ENCODE measurements around the gene STRA8. TPM values are rescaled to one million over a fixed set of nuclear protein-coding genes. Genes with fewer than 3 reads are reported as not detected.

STRA8 gene
- total RNA-seq, 1 experiment from 2014 or later, result not detected

DNA sequence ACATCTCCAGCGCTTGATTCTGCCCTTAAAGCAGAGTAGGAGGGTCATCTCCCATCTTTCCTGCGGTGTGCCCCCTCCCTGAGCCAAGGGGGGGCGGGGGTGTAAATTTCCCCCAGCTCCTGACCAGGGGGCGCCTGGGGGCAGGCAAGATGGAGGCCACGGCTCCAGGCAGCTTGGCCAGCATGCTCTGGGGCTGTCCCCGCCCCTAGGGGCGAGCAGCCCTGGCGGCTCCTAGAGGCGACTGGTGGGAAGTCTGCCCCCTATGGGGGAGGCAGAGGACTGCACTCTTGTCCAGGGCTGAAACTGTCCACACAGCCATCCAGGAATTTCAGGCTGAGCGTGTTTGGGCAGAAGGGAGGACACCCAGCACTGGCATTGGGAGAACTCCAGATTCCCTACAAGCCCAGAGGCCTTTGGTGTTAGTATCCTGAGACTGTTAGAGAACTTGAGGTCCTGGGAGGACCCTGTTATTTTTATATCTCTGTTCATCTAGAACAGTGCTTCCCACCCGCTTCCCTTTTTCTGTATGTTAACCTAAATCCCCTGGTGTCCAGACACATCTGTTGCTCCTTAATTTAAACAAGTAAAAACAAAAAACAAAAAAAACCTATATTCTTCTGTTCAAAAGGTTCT is 4.6 kb downstream of the STRA8 start:
- H3K4me2 ChIP-seq (ENCODE audit: insufficient read depth, insufficient read length, low read length), result no peak overlapping the region
- DNase-seq, result peak; percentile 66
- WGBS (ENCODE audit: extremely low coverage, insufficient read length, low lambda C conversion rate), result no CpG with 5 or more reads among the region's 11 CpGs

More for the DNA sequence above, 4.6 kb downstream of the STRA8 start:
- Histone ChIP-seq H3K23me2 (ENCODE audit: insufficient read length, low read depth, low read length, poor library complexity, severe bottlenecking) (no peaks in the 10 kb centered on the region), H3K79me1 (ENCODE audit: insufficient read depth, low read depth, low read length, poor library complexity, severe bottlenecking) (no peaks in the 10 kb centered on the region), H3K18ac (ENCODE audit: insufficient read length, low read depth, low read length) (no peak overlapping the region), H4K5ac (ENCODE audit: insufficient read length, low read depth, low read length) (no peak overlapping the region), H2BK20ac (ENCODE audit: low read depth, low read length, poor library complexity, severe bottlenecking) (no peak overlapping the region), H4K20me1 (ENCODE audit: control insufficient read depth, insufficient read depth, insufficient read length) (no peaks in the 10 kb centered on the region), H3T11ph (ENCODE audit: low read length) (no peak overlapping the region), H4K91ac (ENCODE audit: insufficient read length, low read depth, low read length) (no peak overlapping the region), H3K14ac (ENCODE audit: insufficient read depth, low read length) (no peak overlapping the region), H3K27ac (ENCODE audit: insufficient read length, low read depth, low read length) (no peak overlapping the region), H2BK15ac (ENCODE audit: low read depth, low read length) (no peak overlapping the region), H4K8ac (replicated peaks; ENCODE audit: insufficient read length, low read depth, low read length) (no peak overlapping the region), H3K56ac (ENCODE audit: insufficient read length, low read depth, low read length) (no peak overlapping the region), H3K79me2 (ENCODE audit: insufficient read depth, low read length) (no peaks in the 10 kb centered on the region), H3K4ac (ENCODE audit: low read depth, low read length) (no peak overlapping the region), H3K27me3 (ENCODE audit: insufficient read depth, low read length) (no peaks in the 10 kb centered on the region), H3K23ac (ENCODE audit: insufficient read length, low read depth, low read length) (no peak overlapping the region), H2BK12ac (ENCODE audit: insufficient read length, low read depth, low read length) (no peak overlapping the region), H3K9ac (ENCODE audit: extremely low read depth, insufficient read length, low read length) (no peak overlapping the region), H3K9me3 (ENCODE audit: control insufficient read depth, low read depth, low read length) (no peaks in the 10 kb centered on the region), H2BK120ac (ENCODE audit: low read depth, low read length, poor library complexity, severe bottlenecking) (no peak overlapping the region), H2AFZ (ENCODE audit: low read length) (no peak overlapping the region), H2AK5ac (ENCODE audit: insufficient read length, low read length) (no peak overlapping the region), H2BK5ac (ENCODE audit: insufficient read length, low read length) (no peak overlapping the region), H3K4me1 (ENCODE audit: insufficient read depth, low read length) (0 out of 2 replicates have a peak, but pooled peaks cover 5% of the 10 kb centered on the region)
- H3K4me3 Mint-ChIP-seq, result no peak overlapping the region
- H3K9me3 Mint-ChIP-seq, result no peaks in the 10 kb centered on the region
- H3K4me1 Mint-ChIP-seq, result peaks cover 19 to 21% of the 10 kb centered on the region in 2 experiments
- no peaks in the 10 kb centered on the region for H3K36me3 Mint-ChIP-seq (ENCODE audit: insufficient read depth in 1 of 3, low read depth in 3 of 3)
- TF ChIP-seq, protein P1, sequence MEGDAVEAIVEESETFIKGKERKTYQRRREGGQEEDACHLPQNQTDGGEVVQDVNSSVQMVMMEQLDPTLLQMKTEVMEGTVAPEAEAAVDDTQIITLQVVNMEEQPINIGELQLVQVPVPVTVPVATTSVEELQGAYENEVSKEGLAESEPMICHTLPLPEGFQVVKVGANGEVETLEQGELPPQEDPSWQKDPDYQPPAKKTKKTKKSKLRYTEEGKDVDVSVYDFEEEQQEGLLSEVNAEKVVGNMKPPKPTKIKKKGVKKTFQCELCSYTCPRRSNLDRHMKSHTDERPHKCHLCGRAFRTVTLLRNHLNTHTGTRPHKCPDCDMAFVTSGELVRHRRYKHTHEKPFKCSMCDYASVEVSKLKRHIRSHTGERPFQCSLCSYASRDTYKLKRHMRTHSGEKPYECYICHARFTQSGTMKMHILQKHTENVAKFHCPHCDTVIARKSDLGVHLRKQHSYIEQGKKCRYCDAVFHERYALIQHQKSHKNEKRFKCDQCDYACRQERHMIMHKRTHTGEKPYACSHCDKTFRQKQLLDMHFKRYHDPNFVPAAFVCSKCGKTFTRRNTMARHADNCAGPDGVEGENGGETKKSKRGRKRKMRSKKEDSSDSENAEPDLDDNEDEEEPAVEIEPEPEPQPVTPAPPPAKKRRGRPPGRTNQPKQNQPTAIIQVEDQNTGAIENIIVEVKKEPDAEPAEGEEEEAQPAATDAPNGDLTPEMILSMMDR (conservative IDR thresholded peaks at IDR 0.05), result peak; percentile 79
- H3K27ac Mint-ChIP-seq, result no peak overlapping the region
- H3K27me3 Mint-ChIP-seq (ENCODE audit: low read depth), result no peaks in the 10 kb centered on the region; the same call in 1 of the 2 replicates

Data from H9 (cell line).